Caco-2 (cell line): ENCODE measurements around the gene PRKAG1. TPM values are rescaled to one million over a fixed set of nuclear protein-coding genes. Genes with fewer than 3 reads are reported as not detected.

Source experiments
- BruUV-seq: library from RNA; stranded (reverse); fragments of 400-500 nt; replicated peaks from 2 replicates; lab custom pipeline; 2021; lab: Mats Ljungman, UMichigan
- CTCF ChIA-PET: fragments of 300-600 bp; sonication (Branson Sonifier 250); formaldehyde crosslinking; loops from one replicate; lab custom pipeline; 2022; ENCODE audit warnings: antibody characterized with exemption; lab: Charles Lee
- POLR2A ChIA-PET: fragments of 300-600 bp; sonication (Branson Sonifier 250); formaldehyde crosslinking; loops from one replicate; lab custom pipeline; 2022; ENCODE audit warnings: antibody characterized with exemption; lab: Charles Lee
- DNase-seq, 2 experiments: peaks; one replicate each; pipeline versions ENCODE4 v3.0.0 to v3.0.0-alpha.2; 2020 to 2022
- H3K27me3 ChIP-seq: replicated peaks from 2 replicates; pipeline ENCODE4 v1.6.0; 2011; ENCODE audit warnings: low read length; ENCODE audit not compliant: control insufficient read depth, insufficient read depth
- H3K36me3 ChIP-seq: 2 replicates; pipeline ENCODE4 v1.5.1; 2011; ENCODE audit warnings: low read length; ENCODE audit not compliant: control insufficient read depth, insufficient read depth
- H3K4me1 ChIP-seq: fragments of 250-450 bp; sonication (Bioruptor Pico); 2 replicates; pipeline ENCODE4 v1.5.1; 2020; ENCODE audit warnings: mild to moderate bottlenecking
- H3K4me3 ChIP-seq: 2 replicates; pipeline ENCODE4 v1.5.1; 2011; ENCODE audit warnings: low read depth, mild to moderate bottlenecking, control low read depth, low read length
- H3K9me3 ChIP-seq: fragments of 250-450 bp; sonication (Bioruptor Pico); 2 replicates; pipeline ENCODE4 v1.5.1; 2020; ENCODE audit warnings: mild to moderate bottlenecking, moderate library complexity
- H3K27ac Mint-ChIP-seq: one replicate; pipeline ENCODE4 v1.8.0; 2022; ENCODE audit warnings: mixed read lengths; ENCODE audit not compliant: unreplicated experiment
- H3K27me3 Mint-ChIP-seq: one replicate; pipeline ENCODE4 v1.8.0; 2022; ENCODE audit warnings: mixed read lengths; ENCODE audit not compliant: insufficient read depth, unreplicated experiment
- H3K36me3 Mint-ChIP-seq: one replicate; pipeline ENCODE4 v1.8.0; 2022; ENCODE audit warnings: mild to moderate bottlenecking, mixed read lengths; ENCODE audit not compliant: insufficient read depth, unreplicated experiment
- H3K4me1 Mint-ChIP-seq: one replicate; pipeline ENCODE4 v1.8.0; 2022; ENCODE audit warnings: low read depth, mixed read lengths; ENCODE audit not compliant: unreplicated experiment
- H3K4me3 Mint-ChIP-seq: one replicate; pipeline ENCODE4 v1.8.0; 2022; ENCODE audit warnings: mild to moderate bottlenecking, moderate library complexity, mixed read lengths; ENCODE audit not compliant: unreplicated experiment
- H3K9me3 Mint-ChIP-seq: one replicate; pipeline ENCODE4 v1.8.0; 2022; ENCODE audit warnings: mixed read lengths; ENCODE audit not compliant: unreplicated experiment
- CTCF ChIP-seq, 2 experiments: fragments of 200-600 bp in 1 of 2; IDR thresholded peaks; 1 replicate in 1 of 2; 2 replicates in 1 of 2; pipeline versions ENCODE4 v1.5.1 to v1.8.0; 2011 to 2022; ENCODE audit warnings: antibody characterized with exemption in 1 of 2, control low read depth in 1 of 2, inconsistent platforms in 1 of 2, low read depth in 1 of 2, low read length in 1 of 2, mild to moderate bottlenecking in 1 of 2, moderate library complexity in 1 of 2; ENCODE audit not compliant: insufficient read depth in 1 of 2, severe bottlenecking in 1 of 2, unreplicated experiment in 1 of 2
- intact Hi-C: fragments of 100-400 bp; cut with micrococcal nuclease; formaldehyde crosslinking; loops from one replicate; pipeline ENCODE4 v1.10.0; 2022; ENCODE audit not compliant: unreplicated experiment
- total RNA-seq: library from RNA; stranded (reverse); gene quantifications from 2 replicates; pipeline ENCODE4 v1.2.3, GENCODE V29; 2022

Gene PRKAG1
- total RNA-seq, 1 experiment from 2014 or later, result 60.3 TPM

- Mint-ChIP-seq H3K27me3 (no peaks in the 10 kb centered on the region), H3K36me3 (peaks cover 35% of the 10 kb centered on the region), H3K27ac (peak overlapping the region; percentile 87), H3K4me3 (peak overlapping the region; percentile 89), H3K4me1 (peaks cover 13% of the 10 kb centered on the region), H3K9me3 (no peaks in the 10 kb centered on the region)
- no peaks in the 10 kb centered on the region for H3K9me3 ChIP-seq
- H3K36me3 ChIP-seq, result no peaks in the 10 kb centered on the region; the same call in 1 of the 2 replicates
- H3K27me3 ChIP-seq, result no peaks in the 10 kb centered on the region
- intact Hi-C loops, result loop anchor here (1.0 to 2.0 kb wide), 3 partner anchors 14 to 62 kb away; partner anchors contain the start of genes PRKAG1, WNT1 and WNT10B
- ChIA-PET CTCF (interaction anchor here (0.5 to 2.1 kb wide), 19 partner anchors 12 to 1198 kb away, joined by 3 to 23 read pairs (median 5); partner anchors contain the start of genes DDN, DDX23, FKBP11 and RND1), POLR2A (interaction anchor here (0.5 to 1.4 kb wide), 7 partner anchors 14 to 1294 kb away, joined by 3 to 5 read pairs (median 4); partner anchors contain the start of genes RHEBL1 and RND1)
- BruUV-seq, result no TSS peak
- peaks cover 8% of the 10 kb centered on the region; the same call in 1 of the 2 replicates for H3K4me1 ChIP-seq
- peak overlapping the region; percentile 79 for H3K4me3 ChIP-seq
- TF ChIP-seq CTCF (IDR thresholded peaks at IDR 0.05; ENCODE audit: insufficient read depth in 1 of 2, low read depth in 1 of 2, low read length in 1 of 2, severe bottlenecking in 1 of 2, unreplicated experiment in 1 of 2), result peak in 1 of 2 experiments; percentile 33
- peak; percentile 93 to 94 for DNase-seq
Measured at GRCh38 chr12:48956279-48957140, 62.1 kb downstream of the PRKAG1 start.

DNA sequence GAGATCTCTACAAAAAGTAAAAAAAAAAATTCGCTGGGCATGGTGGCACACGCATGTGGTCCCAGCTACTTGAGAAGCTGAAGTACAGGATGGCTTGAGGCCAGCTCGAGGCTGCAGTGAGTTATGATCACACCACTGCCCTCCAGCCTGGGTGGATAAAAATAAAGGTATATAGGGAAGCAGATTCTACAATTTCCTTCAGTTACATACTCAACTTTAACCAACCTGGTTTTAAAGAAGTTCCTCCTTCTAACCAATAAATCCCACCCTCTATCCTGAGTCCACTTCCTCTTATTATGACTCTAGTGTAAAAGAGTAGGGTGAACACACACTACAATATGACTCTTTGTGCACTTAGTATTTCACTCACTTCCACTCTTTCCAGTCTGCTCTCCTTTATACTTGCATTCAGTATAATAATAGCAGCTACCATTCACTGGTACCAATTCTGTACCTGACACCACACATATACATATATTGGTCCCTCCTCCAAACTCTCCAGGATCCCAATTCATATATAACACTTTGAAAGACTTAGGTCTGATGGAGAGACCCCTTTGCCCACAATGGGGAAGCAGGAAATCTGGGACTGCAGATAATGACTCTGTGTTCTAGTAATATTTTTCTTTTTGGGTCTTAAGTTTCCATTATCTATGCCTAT lies 63.6 kb downstream of the PRKAG1 start:
- POLR2A ChIA-PET, result no interaction called here
- H3K27me3 Mint-ChIP-seq, result no peaks in the 10 kb centered on the region
- Histone ChIP-seq H3K27me3 (no peaks in the 10 kb centered on the region), H3K36me3 (no peaks in the 10 kb centered on the region; the same call in 1 of the 2 replicates), H3K9me3 (no peaks in the 10 kb centered on the region), H3K4me1 (peaks cover 8% of the 10 kb centered on the region; the same call in 1 of the 2 replicates), H3K4me3 (no peak overlapping the region)
- no peaks in the 10 kb centered on the region for H3K9me3 Mint-ChIP-seq
- CTCF ChIA-PET, result no interaction called here
- intact Hi-C loops, result no loop called here
- peak overlapping the region; percentile 87 for H3K27ac Mint-ChIP-seq
- peaks cover 35% of the 10 kb centered on the region for H3K36me3 Mint-ChIP-seq
- no peak for TF ChIP-seq CTCF (IDR thresholded peaks at IDR 0.05; ENCODE audit: insufficient read depth in 1 of 2, low read depth in 1 of 2, low read length in 1 of 2, severe bottlenecking in 1 of 2, unreplicated experiment in 1 of 2)
- H3K4me3 Mint-ChIP-seq, result peak overlapping the region; percentile 89
- DNase-seq, result no peak
- no TSS peak for BruUV-seq
- H3K4me1 Mint-ChIP-seq, result peaks cover 13% of the 10 kb centered on the region

DNA sequence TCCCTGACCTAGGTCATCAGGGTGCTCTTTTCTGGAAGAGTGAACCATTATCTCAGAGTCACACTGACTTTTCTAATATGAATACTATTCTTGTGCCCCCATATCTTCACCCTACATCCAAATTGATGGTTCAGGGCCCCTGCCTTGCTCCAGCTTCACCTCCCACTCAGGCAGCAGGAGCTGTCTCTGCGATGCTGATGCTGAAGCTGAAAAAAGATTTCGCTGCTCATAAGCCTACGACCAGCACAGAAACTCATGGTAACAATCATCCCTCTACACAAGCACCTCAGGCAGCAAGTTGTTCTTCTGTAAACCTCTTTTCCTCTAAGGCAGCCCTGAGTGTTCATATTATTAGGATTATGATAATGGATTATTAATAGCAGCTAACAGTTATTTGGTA lies 64.5 kb downstream of the PRKAG1 start:
- no peaks in the 10 kb centered on the region; the same call in 1 of the 2 replicates for H3K36me3 ChIP-seq
- no peak for DNase-seq
- peaks cover 13% of the 10 kb centered on the region for H3K4me1 Mint-ChIP-seq
- no peaks in the 10 kb centered on the region for H3K27me3 ChIP-seq
- no peaks in the 10 kb centered on the region for H3K27me3 Mint-ChIP-seq
- POLR2A ChIA-PET, result no interaction called here
- CTCF ChIA-PET, result no interaction called here
- no peaks in the 10 kb centered on the region for H3K9me3 Mint-ChIP-seq
- intact Hi-C loops, result no loop called here
- H3K9me3 ChIP-seq, result no peaks in the 10 kb centered on the region
- TF ChIP-seq CTCF (IDR thresholded peaks at IDR 0.05; ENCODE audit: insufficient read depth in 1 of 2, low read depth in 1 of 2, low read length in 1 of 2, severe bottlenecking in 1 of 2, unreplicated experiment in 1 of 2), result no peak
- no peak overlapping the region for H3K4me3 Mint-ChIP-seq
- no peak overlapping the region for H3K27ac Mint-ChIP-seq
- no peak overlapping the region for H3K4me3 ChIP-seq
- H3K4me1 ChIP-seq, result peaks cover 8% of the 10 kb centered on the region; the same call in 1 of the 2 replicates
- H3K36me3 Mint-ChIP-seq, result peaks cover 42% of the 10 kb centered on the region
- BruUV-seq, result no TSS peak
